ENCODE measurements around the gene SMCO2. TPM values are rescaled to one million over a fixed set of nuclear protein-coding genes. Genes with fewer than 3 reads are reported as not detected.

Gene SMCO2
- total and polyA plus RNA-seq, 9 of the 15 experiments (the other 6 are each of a cell fraction or from before 2014, with no cell fraction given), result not detected

GRCh38 chr12:27549236-27549800 is 102.8 kb downstream of the SMCO2 start (continued):
- TF ChIP-seq PKNOX1 (IDR thresholded peaks at IDR 0.05), result peak; percentile 34; the same call in 1 of the 2 replicates
- TF ChIP-seq MEF2A (IDR thresholded peaks at IDR 0.05; ENCODE audit: control insufficient read depth, low read depth, low read length), result no peak
- TF ChIP-seq FOXA1 (IDR thresholded peaks at IDR 0.05; ENCODE audit: borderline replicate concordance), result no peak
- no peak for TF ChIP-seq JUND (IDR thresholded peaks at IDR 0.05; ENCODE audit: borderline replicate concordance, low read depth, low read length)
- no peak for TF ChIP-seq JUND (tag; IDR thresholded peaks at IDR 0.05; ENCODE audit: borderline replicate concordance, low read depth, low read length)
- TF ChIP-seq HDAC1 (IDR thresholded peaks at IDR 0.05), result no peak
- TF ChIP-seq PHF20 (IDR thresholded peaks at IDR 0.05; ENCODE audit: partially characterized antibody), result no peak
- TF ChIP-seq FOXP4 (CRISPR knock-in tag; IDR thresholded peaks at IDR 0.05; ENCODE audit: borderline replicate concordance), result no peak
- no peak for TF ChIP-seq UBTF (IDR thresholded peaks at IDR 0.05; ENCODE audit: borderline replicate concordance in 1 of 2, low read depth in 2 of 2, low read length in 2 of 2)
- no peak for TF ChIP-seq TRIM24 (IDR thresholded peaks at IDR 0.05)
- TF ChIP-seq ZNF668 (CRISPR knock-in tag; IDR thresholded peaks at IDR 0.05), result no peak
- no peak for TF ChIP-seq TFAP4 (CRISPR knock-in tag; IDR thresholded peaks at IDR 0.05; ENCODE audit: borderline replicate concordance)
- no peak for TF ChIP-seq ZNF445 (CRISPR knock-in tag; IDR thresholded peaks at IDR 0.05; ENCODE audit: low read depth)
- no peak for TF ChIP-seq CTBP1 (IDR thresholded peaks at IDR 0.05; ENCODE audit: borderline replicate concordance)
- no peak for TF ChIP-seq ZNF707 (CRISPR knock-in tag; conservative IDR thresholded peaks at IDR 0.05)
- TF ChIP-seq CBFA2T2 (conservative IDR thresholded peaks at IDR 0.05), result peak; percentile 24; the same call in 1 of the 2 replicates
- TF ChIP-seq STAT5B (CRISPR knock-in tag; IDR thresholded peaks at IDR 0.05), result no peak
- no peak for TF ChIP-seq DPF2 (IDR thresholded peaks at IDR 0.05)
- TF ChIP-seq CTCFL (IDR thresholded peaks at IDR 0.05; ENCODE audit: borderline replicate concordance, insufficient read depth, low read depth, low read length, poor library complexity, severe bottlenecking), result no peak
- TF ChIP-seq TOE1 (IDR thresholded peaks at IDR 0.05; ENCODE audit: borderline replicate concordance), result no peak
- TF ChIP-seq TOE1 (CRISPR knock-in tag; IDR thresholded peaks at IDR 0.05; ENCODE audit: borderline replicate concordance, low read depth), result no peak

All from K562 (cell line).